Thyroid gland (tissue), 4 donors: ENCODE results near the gene LRRC8A. TPM values are rescaled to one million over a fixed set of nuclear protein-coding genes. Genes with fewer than 3 reads are reported as not detected.
A peak's percentile ranks its signal among the peaks of the same experiment; 100 is the strongest.
"Not testable (repeated sequence)": the region's sequence is repeated elsewhere in the genome, so short reads cannot be mapped to it uniquely, and the experiment has no call there.

Source experiments
- DNase-seq, 2 donors: peaks; one replicate each; pipeline ENCODE4 v3.0.0-alpha.2; 2019
- H3K27ac ChIP-seq, 3 donors: fragments of 200-600 bp; sonication (generic); 1 replicate in 2 of 3; 2 replicates in 1 of 3; pipeline ENCODE4 v1.5.1; 2016 to 2019; ENCODE audit warnings: mild to moderate bottlenecking in 1 of 3, moderate library complexity in 1 of 3
- H3K27me3 ChIP-seq: fragments of 200-600 bp; sonication (generic); one replicate; pipeline ENCODE4 v1.5.1; 2019
- H3K36me3 ChIP-seq, 2 donors: fragments of 200-600 bp; sonication (generic); one replicate each; pipeline ENCODE4 v1.5.1; 2016 to 2019
- H3K4me1 ChIP-seq, 2 donors: fragments of 200-600 bp; sonication (generic); one replicate each; pipeline ENCODE4 v1.5.1; 2017 to 2019
- H3K4me3 ChIP-seq, 3 donors: fragments of 200-600 bp; sonication (generic); replicated peaks in 1 of 3; 1 replicate in 2 of 3; 2 replicates in 1 of 3; pipeline ENCODE4 v1.5.1; 2016; ENCODE audit warnings: mild to moderate bottlenecking in 1 of 3
- H3K9me3 ChIP-seq: fragments of 200-600 bp; sonication (generic); one replicate; pipeline ENCODE4 v1.5.1; 2017
- POLR2A ChIP-seq, 2 donors: fragments of 450-650 bp; IDR thresholded peaks; one replicate each; pipeline ENCODE4 v1.6.1; 2017; ENCODE audit warnings: antibody characterized with exemption in 2 of 2, mild to moderate bottlenecking in 2 of 2, moderate library complexity in 1 of 2
- WGBS, 2 donors: methylation state at CpG; one replicate each; pipeline ENCODE4 v1.1.5; 2017; 5-methylcytosine and 5-hydroxymethylcytosine counted together
- intact Hi-C: fragments of 100-400 bp; cut with DNase I; formaldehyde crosslinking; loops from one replicate; pipeline ENCODE4 v1.15.1; 2023
- total RNA-seq, 4 donors: library from RNA; depleted of rRNA; stranded (reverse); fragments of >200 nt; gene quantifications; one replicate each; pipeline ENCODE4 v1.2.3, GENCODE V29; 2016
- TF ChIP-seq, protein P1 (sequence below), 6 experiments: fragments of 200-600 bp in 3 of 6; fragments of 450-650 bp in 3 of 6; sonication (generic) in 3 of 6; IDR thresholded peaks; one replicate each; pipeline ENCODE4 v1.5.1; 2016 to 2019; ENCODE audit warnings: antibody characterized with exemption in 6 of 6, mild to moderate bottlenecking in 2 of 6, inconsistent platforms in 1 of 6, moderate library complexity in 1 of 6

LRRC8A gene
- total RNA-seq, 4 donors from 2014 or later: 56.3 to 65.6 (median 61.5) TPM

DNA sequence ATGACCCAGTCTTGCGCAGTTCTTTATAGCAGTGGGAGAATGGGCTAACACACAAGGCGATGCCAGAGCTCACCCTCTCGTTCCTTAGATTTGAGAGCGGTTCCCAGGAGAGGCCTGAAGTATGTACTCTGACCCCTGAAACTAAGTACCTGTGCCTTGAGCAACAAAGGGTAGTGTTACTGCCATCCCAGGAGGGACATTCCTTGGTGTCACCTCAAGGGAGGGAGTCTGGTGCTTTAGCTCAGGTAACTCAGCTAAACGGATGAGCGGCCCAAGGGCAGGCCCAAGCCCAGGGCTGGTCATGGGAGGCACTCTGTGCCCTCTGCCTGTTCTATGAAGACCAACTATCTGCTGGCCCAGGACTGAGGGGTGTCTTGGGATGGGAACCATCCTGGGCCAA lies 20.4 kb upstream of the LRRC8A start:
- TF ChIP-seq, protein P1, sequence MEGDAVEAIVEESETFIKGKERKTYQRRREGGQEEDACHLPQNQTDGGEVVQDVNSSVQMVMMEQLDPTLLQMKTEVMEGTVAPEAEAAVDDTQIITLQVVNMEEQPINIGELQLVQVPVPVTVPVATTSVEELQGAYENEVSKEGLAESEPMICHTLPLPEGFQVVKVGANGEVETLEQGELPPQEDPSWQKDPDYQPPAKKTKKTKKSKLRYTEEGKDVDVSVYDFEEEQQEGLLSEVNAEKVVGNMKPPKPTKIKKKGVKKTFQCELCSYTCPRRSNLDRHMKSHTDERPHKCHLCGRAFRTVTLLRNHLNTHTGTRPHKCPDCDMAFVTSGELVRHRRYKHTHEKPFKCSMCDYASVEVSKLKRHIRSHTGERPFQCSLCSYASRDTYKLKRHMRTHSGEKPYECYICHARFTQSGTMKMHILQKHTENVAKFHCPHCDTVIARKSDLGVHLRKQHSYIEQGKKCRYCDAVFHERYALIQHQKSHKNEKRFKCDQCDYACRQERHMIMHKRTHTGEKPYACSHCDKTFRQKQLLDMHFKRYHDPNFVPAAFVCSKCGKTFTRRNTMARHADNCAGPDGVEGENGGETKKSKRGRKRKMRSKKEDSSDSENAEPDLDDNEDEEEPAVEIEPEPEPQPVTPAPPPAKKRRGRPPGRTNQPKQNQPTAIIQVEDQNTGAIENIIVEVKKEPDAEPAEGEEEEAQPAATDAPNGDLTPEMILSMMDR (IDR thresholded peaks at IDR 0.05): no peak
- TF ChIP-seq POLR2A (IDR thresholded peaks at IDR 0.05): no peak
- 83 to 94% methylated on average over 5 to 6 of the region's 6 CpGs for WGBS, 2 donors
- H3K27me3 ChIP-seq: no peaks in the 10 kb centered on the region
- no peak for DNase-seq
- H3K4me3 ChIP-seq: no peak overlapping the region
- H3K9me3 ChIP-seq: no peaks in the 10 kb centered on the region
- intact Hi-C loops: no loop called here
- H3K27ac ChIP-seq: peak overlapping the region; percentile 50 to 78 (median 58)
- peaks cover 32 to 36% of the 10 kb centered on the region in 2 donors for H3K4me1 ChIP-seq
- no peaks in the 10 kb centered on the region for H3K36me3 ChIP-seq

DNA sequence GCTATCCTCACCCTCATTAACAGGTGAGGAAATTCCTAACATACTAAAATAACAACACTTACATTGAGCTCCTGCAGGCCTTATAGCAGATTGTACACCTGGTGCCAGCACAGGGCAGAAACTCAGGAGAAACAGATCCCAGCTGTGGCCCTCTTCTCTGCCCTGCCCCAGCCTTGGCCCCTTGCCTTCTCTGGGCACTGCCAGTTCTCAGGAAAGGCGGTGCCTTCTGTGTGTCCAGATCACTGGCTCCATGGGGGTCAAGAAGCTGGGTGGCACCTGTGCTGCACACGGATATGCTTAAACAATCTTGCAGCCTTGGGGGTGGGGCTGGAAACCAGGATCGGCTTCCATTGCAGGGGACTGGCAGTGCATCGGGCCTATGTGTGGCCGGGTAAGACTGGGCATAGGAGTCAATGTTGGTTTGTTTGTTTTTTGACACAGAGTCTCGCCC lies 19.5 kb upstream of the LRRC8A start:
- 49 to 55% methylated on average over 4 to 6 of the region's 6 CpGs for WGBS, 2 donors
- DNase-seq: peak; percentile 89 to 94
- Histone ChIP-seq H3K36me3 (no peaks in the 10 kb centered on the region), H3K27me3 (no peaks in the 10 kb centered on the region), H3K27ac (peak overlapping the region; percentile 50 to 78 (median 58)), H3K9me3 (no peaks in the 10 kb centered on the region), H3K4me1 (peaks cover 32 to 36% of the 10 kb centered on the region in 2 donors), H3K4me3 (no peak overlapping the region)
- intact Hi-C loops: no loop called here
- TF ChIP-seq POLR2A (IDR thresholded peaks at IDR 0.05): no peak
- TF ChIP-seq, protein P1 (IDR thresholded peaks at IDR 0.05): no peak

DNA sequence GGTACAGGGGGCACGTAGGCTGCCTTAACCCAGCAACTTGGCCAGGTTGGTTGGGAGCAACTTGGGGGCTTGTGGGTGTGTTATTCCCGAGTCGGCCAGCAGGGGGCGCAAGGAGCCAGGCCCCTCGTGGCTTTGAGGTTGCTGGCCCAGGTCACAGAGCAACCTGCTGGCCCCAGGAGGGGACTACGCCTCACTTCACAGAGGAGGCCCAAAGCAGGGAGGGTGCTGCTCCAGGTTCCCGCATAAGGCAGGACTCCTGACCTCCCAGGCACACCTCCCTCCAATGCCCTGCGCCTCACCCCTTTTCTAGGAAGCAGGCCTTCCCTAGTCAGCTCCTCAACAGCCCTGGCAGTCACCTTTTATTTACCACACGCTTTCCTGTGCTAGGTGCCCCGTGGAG lies 18.3 kb upstream of the LRRC8A start:
- 40 to 42% methylated on average over 10 of the region's 10 CpGs for WGBS, 2 donors
- intact Hi-C loops: no loop called here
- TF ChIP-seq, protein P1 (IDR thresholded peaks at IDR 0.05): peak; percentile 72 to 95 (median 87)
- no peak for TF ChIP-seq POLR2A (IDR thresholded peaks at IDR 0.05)
- Histone ChIP-seq H3K4me3 (no peak overlapping the region), H3K4me1 (peaks cover 29 to 35% of the 10 kb centered on the region in 2 donors), H3K27ac (peak overlapping the region in 1 of 3 donors; percentile 38), H3K9me3 (no peaks in the 10 kb centered on the region), H3K36me3 (no peaks in the 10 kb centered on the region), H3K27me3 (no peaks in the 10 kb centered on the region)
- DNase-seq: peak; percentile 59 to 68

DNA sequence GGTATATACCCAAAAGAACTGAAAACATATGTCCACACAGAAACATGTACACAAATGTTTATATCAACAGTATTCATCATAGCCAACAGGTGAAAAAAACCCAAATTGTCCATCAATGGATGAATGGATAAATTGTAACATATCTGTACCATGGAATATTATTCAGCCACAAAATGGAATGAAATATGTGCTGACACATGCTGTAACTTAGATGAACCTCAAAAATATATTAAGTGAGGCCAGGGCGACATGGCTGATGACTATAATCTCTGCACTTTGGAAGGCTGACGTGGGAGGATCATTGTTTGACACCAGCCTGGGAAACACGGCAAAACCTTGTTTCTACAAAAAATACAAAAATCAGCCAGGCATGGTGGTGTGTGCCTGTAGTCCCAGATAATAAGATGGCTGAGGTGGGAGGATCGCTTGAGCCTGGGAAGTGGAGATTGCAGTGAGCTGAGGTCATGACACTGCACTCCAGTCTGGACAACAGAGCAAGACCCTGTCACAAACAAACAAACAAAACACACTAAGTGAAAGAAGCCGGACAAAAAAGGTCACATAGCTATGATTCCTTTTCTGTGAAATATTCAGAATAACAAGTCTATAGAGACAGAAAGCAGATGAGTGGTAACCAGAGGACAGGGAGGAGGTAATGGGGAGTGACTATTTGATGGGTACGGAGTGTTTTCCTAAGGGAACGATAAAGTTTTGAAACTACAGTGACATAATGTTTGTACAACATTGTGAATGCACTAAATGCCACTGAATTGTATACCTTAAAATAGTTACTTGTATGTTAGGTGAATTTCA lies 11.6 kb upstream of the LRRC8A start:
- intact Hi-C loops: no loop called here
- WGBS, 2 donors: 74 to 82% methylated on average over 7 of the region's 7 CpGs
- TF ChIP-seq, protein P1 (IDR thresholded peaks at IDR 0.05): no peak
- TF ChIP-seq POLR2A (IDR thresholded peaks at IDR 0.05): no peak
- no peaks in the 10 kb centered on the region for H3K4me1 ChIP-seq
- peak in 1 of 2 donors; percentile 27 for DNase-seq
- H3K27me3 ChIP-seq: no peaks in the 10 kb centered on the region
- H3K4me3 ChIP-seq: no peak overlapping the region
- H3K9me3 ChIP-seq: no peaks in the 10 kb centered on the region
- H3K27ac ChIP-seq: peak overlapping the region in 2 of 3 donors; percentile 25 to 43
- no peaks in the 10 kb centered on the region for H3K36me3 ChIP-seq

DNA sequence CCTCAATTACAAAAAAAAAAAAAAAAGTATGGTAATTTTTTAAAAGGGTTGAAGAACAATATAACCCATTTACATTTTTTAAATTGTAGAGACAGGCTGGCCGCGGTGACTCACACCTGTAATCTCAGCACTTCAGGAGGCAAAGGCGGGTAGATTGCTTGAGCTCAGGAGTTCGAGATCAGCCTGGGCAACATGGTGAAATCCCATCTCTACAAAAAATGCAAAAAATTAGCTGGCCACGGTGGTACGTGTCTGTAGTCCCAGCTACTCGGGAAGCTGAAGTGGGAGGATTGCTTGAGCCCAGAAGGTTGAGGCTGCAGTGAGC lies 11.0 kb upstream of the LRRC8A start:
- DNase-seq, intact Hi-C loops, H3K27ac ChIP-seq, H3K9me3 ChIP-seq, H3K27me3 ChIP-seq, H3K36me3 ChIP-seq, H3K4me1 ChIP-seq, H3K4me3 ChIP-seq: not testable (repeated sequence)
- WGBS, 2 donors: 95% methylated on average over 7 of the region's 7 CpGs
